Mucosa of descending colon (tissue), 3 donors: ENCODE measurements around the gene NADK. TPM values are rescaled to one million over a fixed set of nuclear protein-coding genes. Genes with fewer than 3 reads are reported as not detected.

ENCODE experiments used
- ATAC-seq: fragments of 200-7000 bp; cut with Tn5 transposase; one replicate; pipeline ENCODE4 v1.9.1; 2020; ENCODE audit warnings: mild to moderate bottlenecking, moderate library complexity
- DNase-seq, 3 donors: peaks; one replicate each; pipeline ENCODE4 v3.0.0-alpha.2; 2020
- H3K36me3 ChIP-seq: fragments of 200-600 bp; one replicate; pipeline ENCODE4 v1.8.0; 2021; ENCODE audit warnings: low read depth, mild to moderate bottlenecking
- H3K4me1 ChIP-seq: fragments of 200-600 bp; one replicate; pipeline ENCODE4 v1.8.0; 2021; ENCODE audit warnings: low read depth, mild to moderate bottlenecking
- H3K4me3 ChIP-seq: fragments of 200-600 bp; one replicate; pipeline ENCODE4 v1.8.0; 2021; ENCODE audit warnings: mild to moderate bottlenecking
- H3K9me3 ChIP-seq: fragments of 200-600 bp; one replicate; pipeline ENCODE4 v1.8.0; 2021; ENCODE audit warnings: mild to moderate bottlenecking
- CTCF ChIP-seq: fragments of 200-600 bp; IDR thresholded peaks from one replicate; pipeline ENCODE4 v1.8.0; 2022; ENCODE audit warnings: antibody characterized with exemption, mild to moderate bottlenecking
- intact Hi-C, 2 donors: fragments of 100-400 bp; cut with DNase I in 1 of 2; cut with micrococcal nuclease in 1 of 2; formaldehyde crosslinking; loops; one replicate each; pipeline versions ENCODE4 v1.11.0 to v1.11.1; 2022; cut with DNase I, micrococcal nuclease
- total RNA-seq, 3 donors: library from RNA; stranded (reverse); fragmentation: NEBNext Ultra II Directional in 2 of 3; extraction: Animal tissue kit (Norgen Biotek cat#: 25700) in 2 of 3; gene quantifications; one replicate each; pipeline versions ENCODE4 v1.2.1 to v1.2.4, GENCODE V29; 2021 to 2023
- donor health status: DM: no; HTN: no; CAD: no; lungs with moderate emphysema.
- donor health status: DM: no; HTN: no; CAD: no.
- donor health status: DM: no; HTN: yes; CAD: no.

The NADK gene
- total RNA-seq, 3 donors from 2014 or later = 116 to 160 (median 129) TPM

GRCh38 chr1:1784933-1785332, 6.7 kb upstream of the NADK start:
- intact Hi-C loops = loop anchor here in 1 of 2 donors (10.0 kb wide), 1 partner anchor 120 kb away; no protein-coding TSS in a partner anchor
- peaks cover 34% of the 10 kb centered on the region for H3K4me1 ChIP-seq
- TF ChIP-seq CTCF = no peak
- no peak for DNase-seq
- ATAC-seq = no peak
- no peaks in the 10 kb centered on the region for H3K9me3 ChIP-seq
- no peaks in the 10 kb centered on the region for H3K36me3 ChIP-seq
- H3K4me3 ChIP-seq = no peak overlapping the region

GRCh38 chr1:1783320-1783719, 5.0 kb upstream of the NADK start:
- Histone ChIP-seq H3K36me3 (no peaks in the 10 kb centered on the region), H3K9me3 (no peaks in the 10 kb centered on the region), H3K4me3 (no peak overlapping the region), H3K4me1 (peaks cover 44% of the 10 kb centered on the region)
- no peak for TF ChIP-seq CTCF
- DNase-seq (peak; percentile 42 to 66 (median 60)), ATAC-seq (no peak)
- intact Hi-C loops = loop anchor here in 1 of 2 donors (10.0 kb wide), 1 partner anchor 121 kb away; no protein-coding TSS in a partner anchor

- intact Hi-C loops = loop anchor here in 1 of 2 donors (10.0 kb wide), 1 partner anchor 122 kb away; no protein-coding TSS in a partner anchor
- ATAC-seq (peak; percentile 72), DNase-seq (peak; percentile 89 to 92 (median 90))
- no peak for TF ChIP-seq CTCF
- Histone ChIP-seq H3K4me1 (peaks cover 44% of the 10 kb centered on the region), H3K36me3 (no peaks in the 10 kb centered on the region), H3K9me3 (no peaks in the 10 kb centered on the region), H3K4me3 (no peak overlapping the region)
Measured at GRCh38 chr1:1782399-1783221, 4.3 kb upstream of the NADK start.

GRCh38 chr1:1781526-1781903, 3.2 kb upstream of the NADK start:
- DNase-seq (peak; percentile 42 to 50 (median 46)), ATAC-seq (no peak)
- intact Hi-C loops = loop anchor here in 1 of 2 donors (10.0 kb wide), 1 partner anchor 123 kb away; no protein-coding TSS in a partner anchor
- Histone ChIP-seq H3K4me1 (peaks cover 54% of the 10 kb centered on the region), H3K36me3 (no peaks in the 10 kb centered on the region), H3K4me3 (no peak overlapping the region), H3K9me3 (no peaks in the 10 kb centered on the region)
- no peak for TF ChIP-seq CTCF

GRCh38 chr1:1780598-1781525, 2.6 kb upstream of the NADK start:
- ATAC-seq = no peak
- TF ChIP-seq CTCF = no peak
- H3K4me1 ChIP-seq = peaks cover 60% of the 10 kb centered on the region
- H3K4me3 ChIP-seq = no peak overlapping the region
- DNase-seq = peak; percentile 24 to 59 (median 52)
- intact Hi-C loops = loop anchor here in 1 of 2 donors (10.0 kb wide), 1 partner anchor 124 kb away; no protein-coding TSS in a partner anchor
- H3K9me3 ChIP-seq = no peaks in the 10 kb centered on the region
- H3K36me3 ChIP-seq = no peaks in the 10 kb centered on the region
